Hematopoietic multipotent progenitor cell treated with erythropoietin and hydrocortisone succinate and interleukin-3 and kit ligand, for 17 days (in vitro differentiated cells): ENCODE results near the gene YAE1.

ENCODE experiments used
- DNase-seq: peaks from one replicate; pipeline ENCODE4 v3.0.0-alpha.2; 2015; ENCODE audit warnings: low spot score

YAE1 gene

GRCh38 chr7:39607865-39608264 is 41.7 kb downstream of the YAE1 start:
- no peak for DNase-seq

- no peak for DNase-seq
These were observed 42.1 kb downstream of the YAE1 start for GRCh38 chr7:39608278-39608677.

DNA sequence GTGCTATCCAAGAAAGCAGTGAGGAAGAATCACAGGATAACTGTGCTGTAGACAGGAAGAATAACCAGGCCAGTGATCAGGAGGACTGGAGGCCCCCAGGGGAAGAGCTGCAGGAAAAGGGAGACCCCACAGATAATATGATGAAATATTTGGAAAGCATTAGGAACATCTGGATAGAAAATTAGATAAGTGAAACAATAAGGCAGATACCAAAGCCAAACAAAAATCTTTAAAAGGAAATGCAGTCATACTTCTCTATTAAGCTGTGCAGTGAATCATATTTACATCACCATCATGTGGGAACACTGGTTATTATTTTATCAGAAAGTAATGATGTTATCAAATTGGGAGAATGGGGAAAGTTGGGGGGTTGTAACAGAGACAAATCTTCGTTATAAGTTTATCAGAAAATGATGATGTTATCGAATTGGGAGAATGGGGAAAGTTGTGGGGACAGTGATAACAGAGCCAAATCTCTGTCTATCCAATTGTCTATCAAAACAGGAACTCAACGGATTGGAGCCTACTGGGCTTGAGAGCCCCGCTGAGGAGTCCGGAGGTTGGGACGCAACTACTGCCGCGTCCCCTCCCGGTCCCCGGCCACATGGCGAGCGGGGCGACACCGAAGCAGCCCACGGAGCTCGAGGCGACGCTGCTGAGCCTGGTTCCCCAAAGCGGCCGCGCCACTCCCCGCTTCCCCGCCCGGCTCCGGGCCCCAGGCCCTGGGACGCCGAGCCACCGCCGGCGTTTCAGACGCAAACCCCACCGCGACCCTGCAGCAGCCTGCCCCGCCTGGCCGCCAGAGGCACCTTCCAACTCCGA is 43.1 kb downstream of the YAE1 start:
- no peak for DNase-seq

DNA sequence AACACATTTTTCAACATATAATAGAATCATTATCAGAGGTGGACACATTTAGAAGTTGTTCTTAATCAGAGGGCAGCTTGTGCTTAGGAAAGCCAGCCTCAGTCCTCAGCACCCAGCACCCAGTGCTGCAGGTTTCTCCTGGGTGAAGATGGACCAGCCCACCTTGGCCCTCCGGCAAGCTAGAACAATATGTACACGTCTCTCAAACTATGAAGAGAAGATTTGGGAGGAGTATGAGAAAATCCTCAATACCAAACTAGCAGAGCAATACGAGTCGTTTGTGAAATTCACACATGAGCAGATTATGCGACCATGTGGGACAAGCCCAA is 43.7 kb downstream of the YAE1 start:
- no peak for DNase-seq

GRCh38 chr7:39613577-39613976 is 47.4 kb downstream of the YAE1 start:
- no peak for DNase-seq

DNA sequence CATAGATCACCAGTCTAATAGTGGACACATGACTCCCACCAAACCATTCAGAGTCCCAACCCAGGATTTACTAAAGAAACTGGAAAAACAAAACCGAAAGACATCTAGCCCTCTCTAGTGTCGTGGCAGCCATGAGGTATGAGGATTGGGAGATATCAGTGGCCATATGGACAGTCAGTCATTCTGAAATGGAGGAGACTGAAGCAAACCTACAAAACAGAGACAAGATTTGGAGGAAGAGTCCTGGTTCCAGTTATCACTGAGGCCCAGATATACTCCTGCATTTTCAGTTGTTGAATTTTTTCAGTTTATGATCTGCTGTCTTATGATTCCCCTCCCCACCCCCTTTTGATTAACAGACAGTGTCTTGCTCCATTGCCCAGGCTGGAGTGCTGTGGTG is 48.1 kb downstream of the YAE1 start:
- no peak for DNase-seq

DNA sequence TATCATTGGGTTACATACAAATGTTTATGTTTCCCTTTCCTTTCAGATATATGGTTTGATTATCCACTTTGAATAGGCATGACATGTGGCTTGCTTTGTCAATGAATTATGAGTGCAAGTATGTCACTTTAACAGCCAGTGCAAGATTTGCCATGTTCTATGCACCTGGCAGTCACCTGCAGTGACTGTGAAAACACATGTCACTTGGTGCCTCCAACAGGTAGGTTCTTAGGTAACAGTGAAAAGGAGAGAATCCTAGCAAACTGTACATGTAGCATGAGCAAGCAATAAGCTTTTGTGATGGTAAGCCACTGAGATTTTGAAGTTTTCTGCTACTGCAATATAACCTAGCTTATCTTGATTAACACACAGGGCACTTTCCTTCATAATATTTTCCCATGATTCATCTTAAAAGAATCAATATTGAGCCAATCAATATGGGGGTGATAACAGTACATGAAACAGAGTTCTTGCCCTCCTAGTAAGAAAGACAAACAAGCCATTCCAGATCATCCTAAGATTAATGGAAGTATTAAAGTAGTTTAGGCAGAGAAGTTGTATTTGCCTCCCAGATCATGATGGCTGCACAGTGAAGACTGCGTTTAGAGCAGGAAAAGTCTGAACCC is 49.3 kb downstream of the YAE1 start:
- no peak for DNase-seq

DNA sequence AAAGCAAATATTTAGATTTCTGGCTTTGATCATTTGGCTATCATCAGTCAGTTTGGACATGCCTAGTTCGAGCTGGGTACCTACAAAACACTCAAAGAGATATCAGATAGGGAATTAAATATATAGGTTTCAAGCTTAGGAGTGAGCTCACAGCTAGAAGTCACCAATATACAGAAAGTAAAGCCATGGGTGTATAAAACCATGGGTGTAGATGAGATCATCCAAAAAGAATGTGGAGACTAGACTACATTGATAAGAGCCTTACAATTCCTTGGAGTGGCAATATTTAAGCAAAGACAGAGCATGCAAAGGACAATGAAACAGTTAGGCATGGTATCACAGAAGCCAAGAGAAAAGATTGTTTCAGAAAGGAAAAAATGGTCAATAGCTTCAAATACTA is 49.9 kb downstream of the YAE1 start:
- no peak for DNase-seq

- DNase-seq: no peak
These were observed 50.8 kb downstream of the YAE1 start for GRCh38 chr7:39617005-39617404.

GRCh38 chr7:39618868-39619267 is 52.7 kb downstream of the YAE1 start:
- DNase-seq: no peak

DNA sequence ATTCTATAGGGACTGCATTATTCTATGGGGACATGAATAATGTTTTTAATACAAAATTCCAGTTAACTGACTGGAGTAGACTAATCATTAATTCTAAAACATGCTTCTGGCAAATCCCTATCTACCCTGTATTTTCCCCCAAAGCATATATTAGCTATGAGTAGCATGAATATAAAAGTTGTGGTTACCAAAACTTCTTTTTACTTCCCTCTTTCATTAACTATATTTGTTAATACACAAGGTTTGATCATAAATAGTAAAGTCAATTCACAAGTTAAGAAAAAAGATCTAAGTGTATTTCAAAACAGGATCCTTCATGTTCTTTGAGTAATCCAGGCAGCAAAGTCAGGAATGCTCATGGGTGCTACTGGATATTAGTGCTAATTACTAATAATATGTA is 54.3 kb downstream of the YAE1 start:
- DNase-seq: no peak

GRCh38 chr7:39621261-39621660 is 55.1 kb downstream of the YAE1 start:
- no peak for DNase-seq

- DNase-seq: no peak
These were observed 55.7 kb downstream of the YAE1 start for GRCh38 chr7:39621784-39622411.
